Activated T-cell treated with anti-CD3 and anti-CD28 coated beads, Interleukin-2, amount 50 U/mL, for 72 hours (primary cell): ENCODE measurements around the gene MAP4K4. TPM values are rescaled to one million over a fixed set of nuclear protein-coding genes. Genes with fewer than 3 reads are reported as not detected.
A peak's percentile ranks its signal among the peaks of the same experiment; 100 is the strongest.
"Not testable (repeated sequence)": the region's sequence is repeated elsewhere in the genome, so short reads cannot be mapped to it uniquely, and the experiment has no call there.

Experiments
- ATAC-seq, 2 donors: fragments of 150-1000 bp; cut with Tn5 transposase; replicated peaks in 1 of 2; 2 replicates each; pipeline ENCODE4 v1.10.0; 2021; ENCODE audit warnings: moderate library complexity in 2 of 2, mild to moderate bottlenecking in 1 of 2
- DNase-seq, 2 donors: peaks; one replicate each; pipeline ENCODE4 v3.0.0; 2021 to 2022; ENCODE audit warnings: mixed read lengths in 1 of 2
- H3K27ac Mint-ChIP-seq: one replicate; pipeline ENCODE4 v1.8.0; 2022; ENCODE audit warnings: mild to moderate bottlenecking, moderate library complexity, mixed read lengths
- H3K27me3 Mint-ChIP-seq: one replicate; pipeline ENCODE4 v1.8.0; 2022; ENCODE audit warnings: low read depth, mixed read lengths
- H3K36me3 Mint-ChIP-seq, 2 donors: one replicate each; pipeline ENCODE4 v1.8.0; 2022; ENCODE audit warnings: mixed read lengths in 2 of 2, mild to moderate bottlenecking in 1 of 2; ENCODE audit not compliant: insufficient read depth in 2 of 2
- H3K4me1 Mint-ChIP-seq: one replicate; pipeline ENCODE4 v1.8.0; 2022; ENCODE audit warnings: low read depth, mixed read lengths
- H3K4me3 Mint-ChIP-seq, 2 donors: one replicate each; pipeline ENCODE4 v1.8.0; 2022; ENCODE audit warnings: mild to moderate bottlenecking in 2 of 2, mixed read lengths in 2 of 2, moderate library complexity in 2 of 2
- H3K9me3 Mint-ChIP-seq, 2 donors: one replicate each; pipeline ENCODE4 v1.8.0; 2022; ENCODE audit warnings: mixed read lengths in 2 of 2
- total RNA-seq, 2 donors: library from RNA; stranded (reverse); gene quantifications; one replicate each; pipeline ENCODE4 v1.2.3, GENCODE V29; 2022

MAP4K4 gene
- total RNA-seq, 2 donors from 2014 or later = 72.1 to 85.1 TPM

DNA sequence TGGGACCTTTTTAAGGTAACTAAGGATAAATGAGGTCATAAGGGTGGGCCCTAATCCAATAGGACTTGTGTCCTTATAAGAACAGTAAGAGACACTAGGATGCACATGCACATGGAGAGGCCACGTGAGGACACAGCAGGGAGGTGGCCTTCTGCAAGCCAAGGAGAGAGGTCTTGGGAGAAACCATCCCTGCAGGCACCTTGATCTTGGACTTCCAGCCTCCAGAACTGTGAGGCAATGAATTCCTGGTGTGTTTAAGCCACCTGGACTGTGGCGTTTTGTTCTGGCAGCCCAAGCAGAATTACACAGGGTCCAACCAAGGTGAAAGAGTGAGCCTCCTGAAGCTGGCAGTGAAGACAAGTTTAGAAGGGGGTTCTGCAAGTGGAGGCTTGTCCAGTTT, 204.7 kb downstream of the MAP4K4 start:
- no peak for DNase-seq
- no peak overlapping the region for H3K27ac Mint-ChIP-seq
- H3K4me1 Mint-ChIP-seq = peaks cover 40% of the 10 kb centered on the region
- no peak for ATAC-seq
- H3K4me3 Mint-ChIP-seq = no peak overlapping the region
- peaks cover 20 to 43% of the 10 kb centered on the region in 2 donors for H3K36me3 Mint-ChIP-seq
- H3K9me3 Mint-ChIP-seq = peaks cover 24 to 25% of the 10 kb centered on the region in 2 donors
- peaks cover 25% of the 10 kb centered on the region for H3K27me3 Mint-ChIP-seq

DNA sequence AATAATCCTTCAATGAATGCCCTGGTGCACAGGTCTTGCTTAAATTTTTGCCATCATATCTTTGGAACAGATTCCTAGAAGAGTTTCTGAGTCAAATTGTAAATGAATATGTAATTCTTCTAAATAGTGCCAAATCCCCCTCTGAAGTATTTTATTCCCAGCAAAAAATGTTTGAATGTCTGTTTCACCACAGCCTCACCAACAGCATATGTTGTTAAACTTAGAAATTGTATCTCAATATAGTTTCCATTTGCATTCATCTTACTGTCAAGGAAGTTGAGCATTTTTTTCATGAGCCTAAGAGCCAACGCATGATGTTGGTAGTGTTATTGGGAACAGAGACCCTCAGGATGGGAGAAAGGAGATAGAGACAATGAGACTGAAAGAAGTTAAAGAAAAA, 207.4 kb downstream of the MAP4K4 start:
- Mint-ChIP-seq H3K4me3 (no peak overlapping the region), H3K4me1 (peaks cover 25% of the 10 kb centered on the region), H3K36me3 (peaks cover 31 to 48% of the 10 kb centered on the region in 2 donors), H3K27ac (no peak overlapping the region), H3K27me3 (peaks cover 34% of the 10 kb centered on the region), H3K9me3 (peaks cover 23 to 26% of the 10 kb centered on the region in 2 donors)
- no peak for DNase-seq
- ATAC-seq = no peak

DNA sequence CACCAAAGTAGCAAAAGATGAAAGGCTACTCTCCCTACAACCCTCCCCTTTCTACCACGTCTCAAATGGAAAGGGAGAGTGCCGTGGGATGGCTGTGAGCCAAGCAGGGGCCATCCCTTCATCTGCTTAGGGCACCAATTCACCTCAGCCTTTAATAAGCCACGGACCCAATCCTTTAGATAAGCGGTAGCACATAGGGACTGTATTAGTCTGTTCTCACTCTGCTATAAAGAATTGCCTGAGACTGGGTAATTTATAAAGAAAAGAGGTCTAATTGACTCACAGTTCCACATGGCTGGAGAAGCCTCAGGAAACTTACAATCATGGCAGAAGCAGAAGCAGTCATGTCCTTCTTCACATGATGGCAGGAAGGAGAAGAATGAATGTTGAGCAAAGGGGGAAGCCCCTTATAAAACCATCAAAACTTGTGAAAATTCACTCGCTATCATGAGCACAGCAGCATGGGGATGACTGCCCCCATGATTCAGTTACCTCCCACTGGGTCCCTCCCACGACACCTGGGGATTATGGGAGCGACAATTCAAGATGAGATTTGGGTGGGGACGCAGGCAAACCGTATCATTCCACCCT, 208.3 kb downstream of the MAP4K4 start:
- H3K4me1 Mint-ChIP-seq = peaks cover 16% of the 10 kb centered on the region
- peaks cover 38 to 52% of the 10 kb centered on the region in 2 donors for H3K36me3 Mint-ChIP-seq
- peaks cover 43% of the 10 kb centered on the region for H3K27me3 Mint-ChIP-seq
- H3K27ac Mint-ChIP-seq = no peak overlapping the region
- DNase-seq (no peak), ATAC-seq (no peak)
- H3K4me3 Mint-ChIP-seq = no peak overlapping the region
- H3K9me3 Mint-ChIP-seq = peaks cover 27 to 33% of the 10 kb centered on the region in 2 donors

DNA sequence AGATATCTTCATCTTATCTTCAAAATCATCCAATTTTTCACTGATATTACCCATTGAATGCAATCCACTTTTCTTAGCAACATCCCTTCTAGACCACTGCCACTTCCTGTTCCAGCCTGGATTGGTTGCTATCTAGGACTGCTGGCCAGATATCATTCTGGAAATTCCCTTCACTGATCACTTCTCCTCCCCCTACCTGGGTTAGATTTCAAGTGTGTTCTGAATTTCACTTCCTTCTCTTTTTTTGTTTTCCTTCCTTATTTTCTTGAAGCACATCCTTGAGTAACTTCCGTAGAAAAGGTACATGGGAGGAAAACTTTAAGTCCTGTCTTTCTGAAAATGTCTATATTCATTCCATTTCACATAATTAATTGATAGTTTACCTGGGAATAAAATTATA, 212.3 kb downstream of the MAP4K4 start:
- H3K4me3 Mint-ChIP-seq = no peak overlapping the region
- peaks cover 19 to 21% of the 10 kb centered on the region in 2 donors for H3K9me3 Mint-ChIP-seq
- ATAC-seq (no peak), DNase-seq (no peak)
- peaks cover 15% of the 10 kb centered on the region for H3K4me1 Mint-ChIP-seq
- H3K36me3 Mint-ChIP-seq = peaks cover 25 to 33% of the 10 kb centered on the region in 2 donors
- peaks cover 32% of the 10 kb centered on the region for H3K27me3 Mint-ChIP-seq
- H3K27ac Mint-ChIP-seq = no peak overlapping the region

DNA sequence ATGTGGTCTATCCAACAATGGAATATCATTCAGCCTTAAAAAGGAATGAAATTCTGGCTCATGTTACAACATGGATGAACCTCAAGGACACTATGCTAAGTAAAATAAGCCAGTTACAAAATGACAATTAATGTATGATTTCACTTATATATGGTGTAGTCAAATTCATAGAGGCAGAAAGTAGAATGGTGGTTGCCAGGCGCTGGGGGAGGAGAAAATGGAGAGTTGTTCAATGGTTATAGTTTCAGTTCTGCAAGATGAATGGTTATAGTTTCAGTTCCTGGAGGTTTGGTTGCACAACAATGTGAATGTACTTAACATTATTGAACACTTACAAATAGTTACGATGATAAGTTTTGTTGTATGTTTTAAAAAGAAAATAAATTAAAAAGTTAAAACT, 215.0 kb downstream of the MAP4K4 start:
- Mint-ChIP-seq H3K9me3 (peaks cover 12 to 13% of the 10 kb centered on the region in 2 donors), H3K27ac (no peak overlapping the region), H3K27me3 (peaks cover 22% of the 10 kb centered on the region), H3K4me1 (peaks cover 15% of the 10 kb centered on the region), H3K36me3 (peaks cover 17 to 19% of the 10 kb centered on the region in 2 donors), H3K4me3 (peak overlapping the region; percentile 2 to 3)
- peak; percentile 81 to 93 for ATAC-seq
- peak; percentile 44 to 46 for DNase-seq

DNA sequence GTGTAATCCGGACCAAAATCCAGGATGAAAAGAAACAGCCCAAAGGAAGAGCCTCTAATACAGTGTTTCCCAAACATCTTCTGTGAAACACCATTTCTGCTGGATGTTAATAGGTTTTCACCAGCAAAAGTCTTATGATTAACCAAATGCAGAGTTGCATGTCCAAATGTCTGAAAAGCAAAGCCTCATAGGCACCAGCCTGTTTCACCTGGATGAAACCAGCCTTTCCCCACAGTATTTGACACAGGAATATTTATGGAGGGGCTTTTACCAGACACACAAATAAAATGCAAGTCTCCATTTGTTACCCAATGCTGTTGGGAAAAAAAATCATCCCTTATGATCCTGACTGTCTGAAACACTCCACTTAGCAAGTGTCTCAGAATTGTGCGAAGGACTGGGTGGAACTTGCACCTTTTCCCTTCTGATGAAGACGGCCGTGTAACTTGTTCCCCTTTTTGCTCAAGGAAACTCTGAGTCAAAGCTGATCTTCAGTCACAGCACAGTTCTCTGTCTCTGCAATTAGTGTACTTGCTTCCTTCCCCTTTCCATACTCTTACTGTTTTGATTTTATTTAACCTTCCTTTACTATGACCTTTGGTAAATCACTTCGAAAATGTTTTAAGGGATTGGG, 223.9 kb downstream of the MAP4K4 start:
- Mint-ChIP-seq H3K27ac (no peak overlapping the region), H3K9me3 (peaks cover 14 to 18% of the 10 kb centered on the region in 2 donors), H3K4me1 (no peaks in the 10 kb centered on the region), H3K27me3 (peaks cover 15% of the 10 kb centered on the region), H3K4me3 (no peak overlapping the region), H3K36me3 (peaks cover 11 to 20% of the 10 kb centered on the region in 2 donors)
- ATAC-seq = no peak
- DNase-seq = no peak

DNA sequence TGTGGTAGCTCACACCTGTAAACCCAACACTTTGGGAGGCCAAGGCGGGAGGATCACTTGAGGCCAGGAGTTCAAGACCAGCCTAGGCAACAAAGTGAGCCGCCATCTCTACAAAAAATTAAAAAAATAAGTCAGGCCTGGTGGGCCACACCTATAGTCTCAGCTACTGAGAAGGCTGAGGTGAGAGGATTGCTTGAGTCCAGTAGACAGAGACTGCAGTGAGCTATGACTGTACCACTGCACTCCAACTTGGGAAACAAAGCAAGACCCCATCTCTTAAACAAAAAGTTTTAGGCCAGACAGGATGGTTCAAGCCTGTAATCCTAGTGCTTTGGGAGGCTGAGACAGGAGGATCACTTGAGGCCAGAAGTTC, 224.4 kb downstream of the MAP4K4 start:
- Mint-ChIP-seq H3K27ac (no peak overlapping the region), H3K9me3 (peaks cover 19 to 23% of the 10 kb centered on the region in 2 donors), H3K36me3 (peaks cover 17 to 25% of the 10 kb centered on the region in 2 donors), H3K4me3 (no peak overlapping the region), H3K4me1 (no peaks in the 10 kb centered on the region), H3K27me3 (peaks cover 15% of the 10 kb centered on the region)
- no peak for ATAC-seq
- no peak for DNase-seq

DNA sequence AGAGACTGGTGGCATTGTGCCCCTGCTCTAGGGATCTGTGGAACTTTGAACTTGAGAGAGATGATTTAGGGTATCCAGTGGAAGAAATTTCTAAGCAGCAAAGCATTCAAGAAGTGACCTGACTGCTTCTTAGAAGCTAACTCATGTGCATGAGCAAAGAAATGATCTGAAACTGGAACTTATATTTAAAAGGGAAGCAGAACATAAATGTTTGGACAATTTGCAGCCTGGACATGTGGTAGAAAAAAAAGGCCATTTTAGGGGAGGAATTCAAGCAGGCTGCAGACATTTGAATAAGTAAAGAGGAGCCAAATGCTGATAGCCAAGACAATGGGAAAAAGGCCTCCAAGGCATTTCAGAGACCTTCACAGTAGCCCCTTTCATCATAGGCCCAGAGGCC, 226.8 kb downstream of the MAP4K4 start:
- not testable (repeated sequence) for H3K4me1 Mint-ChIP-seq, DNase-seq, H3K4me3 Mint-ChIP-seq, H3K27ac Mint-ChIP-seq, H3K27me3 Mint-ChIP-seq, ATAC-seq
- peaks cover 21 to 27% of the 10 kb centered on the region in 2 donors for H3K9me3 Mint-ChIP-seq
- H3K36me3 Mint-ChIP-seq = peaks cover 17 to 31% of the 10 kb centered on the region in 2 donors

DNA sequence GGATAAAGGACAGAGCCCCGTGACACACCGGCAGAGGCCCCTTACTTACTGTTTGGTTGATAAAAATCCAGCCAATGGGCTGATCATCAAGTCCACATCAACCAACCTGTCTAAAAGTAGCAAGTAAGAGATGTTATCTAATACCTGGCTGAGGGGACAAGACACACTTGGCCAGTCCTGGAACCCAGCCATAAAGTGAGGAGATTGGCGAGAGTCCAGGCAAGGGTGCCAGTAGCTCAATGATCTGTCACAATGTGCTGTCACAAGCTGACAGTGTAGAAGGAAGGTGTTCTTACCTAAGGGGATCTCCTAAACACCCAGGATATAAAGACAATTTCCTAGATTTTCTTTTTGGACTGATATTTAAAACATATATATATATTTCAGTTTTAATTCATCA, 232.5 kb downstream of the MAP4K4 start:
- Mint-ChIP-seq H3K27me3 (peaks cover 19% of the 10 kb centered on the region), H3K4me3 (no peak overlapping the region), H3K4me1 (peaks cover 9% of the 10 kb centered on the region), H3K27ac (no peak overlapping the region), H3K9me3 (peaks cover 18 to 19% of the 10 kb centered on the region in 2 donors), H3K36me3 (peaks cover 10 to 23% of the 10 kb centered on the region in 2 donors)
- no peak for DNase-seq
- no peak for ATAC-seq

DNA sequence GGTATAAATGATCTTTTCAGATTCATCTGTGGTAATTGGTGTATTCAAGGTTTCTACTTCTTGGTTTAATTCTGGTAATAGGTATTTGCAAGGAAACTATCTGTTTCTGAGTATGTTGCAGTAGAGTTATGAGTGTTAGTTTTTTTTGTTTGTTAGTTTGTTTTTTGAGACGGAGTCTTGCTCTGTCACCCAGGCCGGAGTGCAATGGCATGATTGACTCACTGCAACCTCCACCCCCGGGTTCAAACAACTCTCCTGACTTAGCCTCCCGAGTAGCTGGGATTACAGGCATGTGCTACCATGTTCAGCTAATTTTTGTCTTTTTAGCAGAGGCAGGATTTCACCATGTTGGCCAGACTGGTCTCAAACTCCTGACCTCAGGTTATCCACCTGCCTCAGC, 233.3 kb downstream of the MAP4K4 start:
- Mint-ChIP-seq H3K36me3 (peaks cover 8 to 19% of the 10 kb centered on the region in 2 donors), H3K27me3 (peaks cover 19% of the 10 kb centered on the region), H3K27ac (no peak overlapping the region), H3K9me3 (peaks cover 14 to 15% of the 10 kb centered on the region in 2 donors), H3K4me3 (peak overlapping the region in 1 of 2 donors; percentile 19), H3K4me1 (peaks cover 9% of the 10 kb centered on the region)
- ATAC-seq = peak in 1 of 2 donors; percentile 61
- DNase-seq = peak in 1 of 2 donors; percentile 11

DNA sequence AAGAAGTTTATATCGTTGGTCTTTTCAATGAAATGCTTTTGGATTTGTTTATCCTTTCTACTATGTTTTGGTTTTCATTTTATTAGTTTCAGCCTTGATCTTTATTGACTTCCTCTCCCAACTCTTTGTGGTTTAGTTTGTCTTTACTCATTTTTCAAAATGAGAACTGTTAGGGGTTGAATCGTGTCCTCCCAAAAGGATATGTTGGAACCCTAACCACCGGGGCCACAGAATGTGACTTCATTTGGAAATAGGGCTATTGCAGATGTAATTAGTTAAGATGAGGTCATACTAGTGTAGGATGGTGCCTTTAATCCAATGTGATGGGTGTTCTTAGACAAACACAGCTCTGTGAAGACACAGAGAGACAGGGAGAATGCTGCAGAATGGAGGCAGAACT, 233.9 kb downstream of the MAP4K4 start:
- peaks cover 11 to 13% of the 10 kb centered on the region in 2 donors for H3K9me3 Mint-ChIP-seq
- peak overlapping the region in 1 of 2 donors; percentile 55 for H3K4me3 Mint-ChIP-seq
- ATAC-seq = peak; percentile 24 to 55
- H3K36me3 Mint-ChIP-seq = peaks cover 8 to 17% of the 10 kb centered on the region in 2 donors
- H3K4me1 Mint-ChIP-seq = peaks cover 9% of the 10 kb centered on the region
- H3K27me3 Mint-ChIP-seq = peaks cover 22% of the 10 kb centered on the region
- H3K27ac Mint-ChIP-seq = no peak overlapping the region
- no peak for DNase-seq

DNA sequence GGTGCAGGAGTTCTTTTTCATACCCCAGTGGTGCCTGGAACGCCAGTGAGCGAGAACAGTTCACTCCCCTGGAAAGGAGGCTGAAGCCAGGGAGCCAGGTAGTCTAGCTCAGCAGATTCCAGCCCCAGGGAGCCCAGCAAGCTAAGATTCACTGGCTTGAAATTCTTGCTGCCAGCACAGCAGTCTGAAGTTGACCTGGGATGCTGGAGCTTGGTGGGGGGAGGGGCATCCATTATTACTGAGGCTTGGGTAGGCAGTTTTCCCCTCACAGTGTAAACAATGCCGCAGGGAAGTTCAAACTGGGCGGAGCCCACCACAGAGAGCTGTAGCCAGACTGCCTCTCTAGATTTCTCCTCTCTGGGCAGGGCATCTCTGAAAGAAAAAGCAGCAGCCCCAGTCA, 238.3 kb downstream of the MAP4K4 start:
- H3K27ac Mint-ChIP-seq, DNase-seq, H3K4me1 Mint-ChIP-seq, H3K4me3 Mint-ChIP-seq, ATAC-seq: not testable (repeated sequence)
- Mint-ChIP-seq H3K27me3 (peaks cover 53% of the 10 kb centered on the region), H3K36me3 (peaks cover 10 to 18% of the 10 kb centered on the region in 2 donors), H3K9me3 (peaks cover 11 to 26% of the 10 kb centered on the region in 2 donors)

DNA sequence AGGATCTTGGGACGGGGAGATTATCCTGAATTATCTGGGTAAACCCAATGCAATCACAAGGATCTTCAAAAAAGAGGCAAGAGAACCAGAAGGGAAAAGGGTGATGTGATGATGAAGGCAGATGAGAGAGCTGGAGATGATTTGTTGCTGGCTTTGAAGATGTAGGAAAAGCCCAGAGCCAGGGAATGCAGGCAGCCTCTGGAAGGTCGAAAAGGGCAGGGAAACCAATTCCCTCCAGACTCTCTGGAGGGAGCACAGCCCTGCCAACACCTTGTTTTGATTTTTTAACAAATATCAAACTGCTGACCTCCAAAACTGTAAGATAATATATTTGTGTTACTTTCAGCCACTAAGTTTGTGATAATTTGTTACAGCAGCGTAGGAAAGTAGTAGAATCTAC, 245.3 kb downstream of the MAP4K4 start:
- Mint-ChIP-seq H3K27me3 (peaks cover 22% of the 10 kb centered on the region), H3K4me3 (no peak overlapping the region), H3K27ac (no peak overlapping the region), H3K36me3 (peaks cover 4 to 13% of the 10 kb centered on the region in 2 donors), H3K4me1 (peaks cover 2% of the 10 kb centered on the region), H3K9me3 (peaks cover 7 to 12% of the 10 kb centered on the region in 2 donors)
- ATAC-seq (no peak), DNase-seq (no peak)
